DLD1 (cell line): ENCODE results near the gene ARHGAP36.

Source experiments
- in situ Hi-C: cut with HindIII; loops from 2 replicates; pipeline ENCODE4 v1.10.0; 2017; ENCODE audit warnings: low sequenced_read_pairs

Gene ARHGAP36

GRCh38 chrX:131068945-131069719 is 11.0 kb downstream of the ARHGAP36 start:
- in situ Hi-C loops = no loop called here

- in situ Hi-C loops = no loop called here
Measured at GRCh38 chrX:131072871-131073571, 14.9 kb downstream of the ARHGAP36 start.

- in situ Hi-C loops = no loop called here
Measured at GRCh38 chrX:131073607-131074006, 15.5 kb downstream of the ARHGAP36 start.

- in situ Hi-C loops = no loop called here
Measured at GRCh38 chrX:131081772-131082740, 23.9 kb downstream of the ARHGAP36 start.

GRCh38 chrX:131083510-131084142 is 25.5 kb downstream of the ARHGAP36 start:
- in situ Hi-C loops = no loop called here

- in situ Hi-C loops = no loop called here
Measured at GRCh38 chrX:131084145-131084544, 26.0 kb downstream of the ARHGAP36 start.

- in situ Hi-C loops = no loop called here
Measured at GRCh38 chrX:131136776-131137175, 78.6 kb downstream of the ARHGAP36 start.

- in situ Hi-C loops = no loop called here
Measured at GRCh38 chrX:131139072-131139471, 80.9 kb downstream of the ARHGAP36 start.
